PC-9 (cell line): Measurements from ENCODE around the gene LCN10. TPM values are rescaled to one million over a fixed set of nuclear protein-coding genes. Genes with fewer than 3 reads are reported as not detected.

Experiments
- BruUV-seq: library from RNA; stranded (reverse); fragments of 400-500 nt; replicated peaks from 2 replicates; lab custom pipeline; 2021; lab: Mats Ljungman, UMichigan
- CTCF ChIA-PET: fragments of 300-600 bp; sonication (Branson Sonifier 250); formaldehyde crosslinking; loops from one replicate; lab custom pipeline; 2022; ENCODE audit warnings: antibody characterized with exemption; lab: Charles Lee
- POLR2A ChIA-PET: fragments of 300-600 bp; sonication (Branson Sonifier 250); formaldehyde crosslinking; loops from one replicate; lab custom pipeline; 2022; ENCODE audit warnings: antibody characterized with exemption; ENCODE audit not compliant: unreplicated experiment; lab: Charles Lee
- DNase-seq, 2 experiments: peaks; one replicate each; pipeline versions ENCODE4 v3.0.0 to v3.0.0-alpha.2; 2015 to 2022; ENCODE audit warnings: mixed read lengths in 1 of 2
- H2AFZ ChIP-seq: fragments of 200-600 bp; sonication (generic); 2 replicates; pipeline ENCODE4 v1.8.1; 2017; ENCODE audit warnings: antibody characterized with exemption
- H3F3A ChIP-seq: fragments of 200-600 bp; sonication (generic); 2 replicates; pipeline ENCODE4 v1.8.1; 2017; ENCODE audit warnings: antibody characterized with exemption, mild to moderate bottlenecking, low read depth; ENCODE audit not compliant: insufficient read depth
- H3K27ac ChIP-seq: fragments of 200-600 bp; sonication (generic); 2 replicates; pipeline ENCODE4 v1.6.1; 2016; ENCODE audit warnings: mixed run types
- H3K27me3 ChIP-seq: fragments of 200-600 bp; sonication (generic); 2 replicates; pipeline ENCODE4 v1.6.1; 2016; ENCODE audit warnings: low read depth, mixed run types; ENCODE audit not compliant: insufficient read depth
- H3K36me3 ChIP-seq: fragments of 200-600 bp; sonication (generic); 2 replicates; pipeline ENCODE4 v1.6.1; 2016; ENCODE audit warnings: low read depth, mixed run types
- H3K4me1 ChIP-seq: fragments of 200-600 bp; sonication (generic); replicated peaks from 2 replicates; pipeline ENCODE4 v1.6.1; 2016; ENCODE audit warnings: mixed run types; ENCODE audit not compliant: insufficient read depth
- H3K4me2 ChIP-seq: fragments of 200-600 bp; sonication (generic); 2 replicates; pipeline ENCODE4 v1.6.1; 2017; ENCODE audit warnings: mixed run types
- H3K4me3 ChIP-seq: fragments of 200-600 bp; sonication (generic); 2 replicates; pipeline ENCODE4 v1.6.1; 2016; ENCODE audit warnings: mixed run types
- H3K79me2 ChIP-seq: fragments of 200-600 bp; sonication (generic); 2 replicates; pipeline ENCODE4 v1.6.1; 2017; ENCODE audit warnings: low read depth, mixed run types
- H3K9me2 ChIP-seq: fragments of 200-600 bp; sonication (generic); 2 replicates; pipeline ENCODE4 v1.8.1; 2017; ENCODE audit warnings: mild to moderate bottlenecking; ENCODE audit not compliant: insufficient read depth
- H3K9me3 ChIP-seq: fragments of 200-600 bp; sonication (generic); 2 replicates; pipeline ENCODE4 v1.8.1; 2016; ENCODE audit warnings: low read depth; ENCODE audit not compliant: insufficient read depth
- H4K20me1 ChIP-seq: fragments of 200-600 bp; sonication (generic); 2 replicates; pipeline ENCODE4 v1.8.1; 2017; ENCODE audit not compliant: insufficient read depth
- EZH2 ChIP-seq: fragments of 200-600 bp; sonication (generic); IDR thresholded peaks from 2 replicates; pipeline ENCODE4 v1.8.0; 2017; ENCODE audit warnings: antibody characterized with exemption, low read depth
- intact Hi-C: fragments of 100-400 bp; cut with micrococcal nuclease; formaldehyde crosslinking; loops from one replicate; pipeline ENCODE4 v1.10.0; 2022; ENCODE audit not compliant: unreplicated experiment
- total RNA-seq: library from RNA; stranded (reverse); gene quantifications from 2 replicates; pipeline ENCODE4 v1.2.3, GENCODE V29; 2021
- TF ChIP-seq, protein P1 (sequence below): fragments of 200-600 bp; sonication (generic); conservative IDR thresholded peaks from 2 replicates; pipeline ENCODE4 v1.6.1; 2017; ENCODE audit warnings: mixed run types, antibody characterized with exemption, mild to moderate bottlenecking, moderate library complexity

LCN10 gene
- total RNA-seq, 1 experiment from 2014 or later: 0.94 TPM

- DNase-seq: no peak
- peaks cover 23% of the 10 kb centered on the region; the same call in 1 of the 2 replicates for H3F3A ChIP-seq
- no peak overlapping the region for H3K27ac ChIP-seq
- no TSS peak for BruUV-seq
- H3K79me2 ChIP-seq: no peaks in the 10 kb centered on the region
- intact Hi-C loops: no loop called here
- no peaks in the 10 kb centered on the region for H3K9me2 ChIP-seq
- H4K20me1 ChIP-seq: no peaks in the 10 kb centered on the region
- no peaks in the 10 kb centered on the region for H3K9me3 ChIP-seq
- no peak overlapping the region for H2AFZ ChIP-seq
- H3K4me2 ChIP-seq: no peak overlapping the region
- POLR2A ChIA-PET: interaction anchor here (0.8 kb wide), 1 partner anchor 231 kb away, joined by 3 read pairs; the partner anchor contains the start of gene CLIC3
- TF ChIP-seq EZH2: no peak
- TF ChIP-seq, protein P1, sequence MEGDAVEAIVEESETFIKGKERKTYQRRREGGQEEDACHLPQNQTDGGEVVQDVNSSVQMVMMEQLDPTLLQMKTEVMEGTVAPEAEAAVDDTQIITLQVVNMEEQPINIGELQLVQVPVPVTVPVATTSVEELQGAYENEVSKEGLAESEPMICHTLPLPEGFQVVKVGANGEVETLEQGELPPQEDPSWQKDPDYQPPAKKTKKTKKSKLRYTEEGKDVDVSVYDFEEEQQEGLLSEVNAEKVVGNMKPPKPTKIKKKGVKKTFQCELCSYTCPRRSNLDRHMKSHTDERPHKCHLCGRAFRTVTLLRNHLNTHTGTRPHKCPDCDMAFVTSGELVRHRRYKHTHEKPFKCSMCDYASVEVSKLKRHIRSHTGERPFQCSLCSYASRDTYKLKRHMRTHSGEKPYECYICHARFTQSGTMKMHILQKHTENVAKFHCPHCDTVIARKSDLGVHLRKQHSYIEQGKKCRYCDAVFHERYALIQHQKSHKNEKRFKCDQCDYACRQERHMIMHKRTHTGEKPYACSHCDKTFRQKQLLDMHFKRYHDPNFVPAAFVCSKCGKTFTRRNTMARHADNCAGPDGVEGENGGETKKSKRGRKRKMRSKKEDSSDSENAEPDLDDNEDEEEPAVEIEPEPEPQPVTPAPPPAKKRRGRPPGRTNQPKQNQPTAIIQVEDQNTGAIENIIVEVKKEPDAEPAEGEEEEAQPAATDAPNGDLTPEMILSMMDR: no peak
- H3K27me3 ChIP-seq: peaks cover 4% of the 10 kb centered on the region; the same call in 1 of the 2 replicates
- peaks cover 6% of the 10 kb centered on the region for H3K4me1 ChIP-seq
- CTCF ChIA-PET: no interaction called here
- no peak overlapping the region for H3K4me3 ChIP-seq
- H3K36me3 ChIP-seq: no peaks in the 10 kb centered on the region
Observed at GRCh38 chr9:136765041-136765440, 22.3 kb upstream of the LCN10 start.

- DNase-seq: no peak
- Histone ChIP-seq H3K27me3 (peaks cover 4% of the 10 kb centered on the region; the same call in 1 of the 2 replicates), H3K4me1 (peaks cover 6% of the 10 kb centered on the region), H3K27ac (no peak within 1 kb of the TSS), H3K9me2 (no peaks in the 10 kb centered on the region), H3F3A (peaks cover 23% of the 10 kb centered on the region; the same call in 1 of the 2 replicates), H3K79me2 (no peaks in the 10 kb centered on the region), H3K4me2 (0 out of 2 replicates have a peak within 1 kb of the TSS, but pooled peaks have one; percentile 28), H3K36me3 (no peaks in the 10 kb centered on the region), H2AFZ (no peak within 1 kb of the TSS), H3K4me3 (no peak within 1 kb of the TSS), H4K20me1 (no peaks in the 10 kb centered on the region), H3K9me3 (no peaks in the 10 kb centered on the region)
- BruUV-seq: no TSS peak
- TF ChIP-seq, protein P1: no peak
- no peak for TF ChIP-seq EZH2
- ChIA-PET POLR2A (no interaction called here), CTCF (no interaction called here)
- intact Hi-C loops: no loop called here
Observed at GRCh38 chr9:136764301-136764891, 21.7 kb upstream of the LCN10 start, which contains the start of gene LCN15. Gene LCN15 (minus strand): TSS chr9:136764518. CDS start chr9:136764488, 30 bp downstream.

- Histone ChIP-seq H2AFZ (no peak overlapping the region), H4K20me1 (no peaks in the 10 kb centered on the region), H3K79me2 (no peaks in the 10 kb centered on the region), H3K27me3 (peaks cover 4% of the 10 kb centered on the region; the same call in 1 of the 2 replicates), H3F3A (peaks cover 23% of the 10 kb centered on the region; the same call in 1 of the 2 replicates), H3K9me2 (no peaks in the 10 kb centered on the region), H3K9me3 (no peaks in the 10 kb centered on the region), H3K4me1 (peaks cover 6% of the 10 kb centered on the region), H3K36me3 (no peaks in the 10 kb centered on the region), H3K27ac (no peak overlapping the region), H3K4me2 (no peak overlapping the region), H3K4me3 (no peak overlapping the region)
- ChIA-PET POLR2A (no interaction called here), CTCF (interaction anchor here (0.6 kb wide), 2 partner anchors 12 to 85 kb away, joined by 3 to 4 read pairs; no protein-coding TSS in a partner anchor)
- intact Hi-C loops: no loop called here
- BruUV-seq: no TSS peak
- TF ChIP-seq EZH2: no peak
- TF ChIP-seq, protein P1: no peak
- DNase-seq: no peak
Observed at GRCh38 chr9:136763649-136764035, 20.9 kb upstream of the LCN10 start.
